Stimulated activated CD8-positive, alpha-beta memory T cell treated with anti-CD3 and anti-CD28 coated beads, Interleukin-15, amount 100 ng/mL, for 1 hour (primary cell): ENCODE results near the gene XCL1.
"Not testable (repeated sequence)": the region's sequence is repeated elsewhere in the genome, so short reads cannot be mapped to it uniquely, and the experiment has no call there.

Source experiments
- DNase-seq: peaks from one replicate; pipeline ENCODE4 v3.0.0-alpha.2; 2020; ENCODE audit warnings: low read depth

XCL1 gene, protein sequence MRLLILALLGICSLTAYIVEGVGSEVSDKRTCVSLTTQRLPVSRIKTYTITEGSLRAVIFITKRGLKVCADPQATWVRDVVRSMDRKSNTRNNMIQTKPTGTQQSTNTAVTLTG

DNA sequence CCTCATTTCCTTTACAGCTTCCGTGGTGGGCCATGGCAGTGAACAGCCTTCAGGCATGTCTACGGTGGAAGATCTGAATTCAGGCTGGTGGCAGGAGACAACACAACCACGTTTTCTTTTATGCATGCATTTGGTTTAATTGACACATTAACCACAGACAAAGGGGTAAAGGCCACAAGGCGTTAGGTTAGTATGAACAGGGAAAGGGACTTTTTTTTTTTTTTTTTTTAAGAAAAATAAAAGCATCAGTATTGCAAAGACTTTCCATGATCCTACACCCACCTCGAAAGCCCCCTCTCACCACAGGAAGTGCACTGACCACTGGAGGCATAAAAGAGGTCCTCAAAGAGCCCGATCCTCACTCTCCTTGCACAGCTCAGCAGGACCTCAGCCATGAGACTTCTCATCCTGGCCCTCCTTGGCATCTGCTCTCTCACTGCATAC lies at the start of gene XCL1:
XCL1 (plus strand) TSS at position 361 of the 444 bp plus-strand sequence; CDS start at position 394, 33 bp downstream.
- DNase-seq: not testable (repeated sequence)

DNA sequence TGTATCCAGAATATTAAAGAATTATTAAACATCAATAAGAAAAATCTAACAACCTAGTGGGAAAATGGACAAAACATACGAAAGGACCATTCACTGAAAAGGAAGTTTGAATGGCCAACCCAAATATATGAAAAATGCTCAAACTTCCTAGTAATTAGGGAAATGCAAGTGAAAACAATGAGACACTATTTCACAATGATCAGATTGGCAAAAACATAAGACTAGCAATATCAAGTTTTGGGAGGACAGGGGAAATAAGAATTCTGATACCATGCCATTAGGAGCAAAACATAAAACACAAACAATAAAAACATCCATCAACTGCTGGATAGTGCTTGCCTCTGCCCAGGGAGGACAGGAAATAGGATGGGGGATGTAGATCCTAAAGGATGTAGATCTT lies 46.9 kb upstream of the XCL1 start:
- no peak for DNase-seq

DNA sequence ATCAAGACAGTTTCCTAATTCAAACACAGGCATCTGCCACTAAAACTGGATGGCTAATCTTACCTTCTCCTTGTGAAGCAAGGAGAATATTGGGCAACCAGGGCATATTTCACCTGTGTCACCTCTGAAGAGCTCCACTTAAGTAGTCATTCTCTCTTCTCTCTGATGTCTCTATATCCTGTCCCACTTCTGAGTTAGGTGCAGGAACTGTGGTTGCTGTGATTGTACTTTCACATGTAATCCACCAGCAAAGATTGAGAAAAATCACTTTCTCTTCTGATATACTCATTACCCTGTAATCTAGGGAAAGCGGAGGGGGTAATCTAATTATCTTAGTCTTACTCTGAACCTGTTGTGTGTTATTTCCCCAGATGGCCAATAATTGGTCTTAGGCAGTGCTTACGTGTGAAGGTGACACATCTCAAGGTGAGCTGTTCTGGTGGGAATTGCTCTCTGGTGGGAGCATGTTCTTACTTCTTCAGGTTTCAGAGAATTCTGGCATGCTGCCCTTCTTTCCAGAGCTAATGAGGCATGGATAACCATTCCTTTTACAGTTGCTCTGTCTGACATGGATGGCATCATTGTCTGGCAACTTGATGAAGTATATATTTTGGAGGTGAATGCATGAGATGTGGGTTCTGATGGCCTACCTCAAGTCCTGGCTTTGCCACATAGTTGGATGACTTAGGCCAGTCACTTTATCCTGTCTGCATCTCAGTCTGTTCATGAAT lies 44.6 kb upstream of the XCL1 start:
- no peak for DNase-seq

DNA sequence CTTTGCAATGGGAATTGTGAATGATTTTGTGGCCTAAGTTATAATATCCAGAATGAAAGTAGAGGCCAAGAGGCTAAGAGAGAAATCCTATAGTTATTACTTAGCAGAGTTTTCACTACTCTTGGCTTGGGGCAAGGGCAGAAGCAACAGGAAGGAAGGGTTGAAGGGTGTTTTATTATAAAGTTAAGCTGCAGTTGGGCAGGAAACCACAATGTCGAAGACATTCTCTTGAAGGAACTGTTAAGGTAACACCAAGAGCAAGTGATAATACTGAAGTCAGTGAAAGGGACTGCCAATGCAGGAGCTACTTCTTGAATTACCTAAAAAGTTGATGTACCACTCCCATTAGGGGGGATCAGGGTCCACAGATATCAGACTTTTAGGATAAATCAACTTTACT lies 40.9 kb upstream of the XCL1 start:
- no peak for DNase-seq

DNA sequence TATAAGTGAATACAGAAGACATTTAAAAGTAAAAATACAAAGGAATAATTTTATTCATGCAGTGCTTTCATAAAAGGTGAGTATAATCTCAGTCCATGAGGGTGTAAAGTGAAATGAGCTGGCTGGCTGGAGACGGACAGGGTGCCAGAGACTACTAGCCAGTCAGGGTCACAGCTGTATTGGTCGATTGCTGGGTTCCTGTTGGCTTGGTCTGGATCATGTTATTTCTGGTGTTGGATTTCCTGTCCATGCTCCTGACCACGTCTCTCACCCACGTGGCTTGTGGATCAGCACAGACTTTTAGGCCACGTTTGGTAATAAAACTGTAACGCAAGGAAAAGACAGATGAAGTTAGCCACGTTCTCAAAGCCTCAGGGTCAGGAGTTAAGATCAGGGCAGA lies 35.6 kb upstream of the XCL1 start:
- DNase-seq: not testable (repeated sequence)

DNA sequence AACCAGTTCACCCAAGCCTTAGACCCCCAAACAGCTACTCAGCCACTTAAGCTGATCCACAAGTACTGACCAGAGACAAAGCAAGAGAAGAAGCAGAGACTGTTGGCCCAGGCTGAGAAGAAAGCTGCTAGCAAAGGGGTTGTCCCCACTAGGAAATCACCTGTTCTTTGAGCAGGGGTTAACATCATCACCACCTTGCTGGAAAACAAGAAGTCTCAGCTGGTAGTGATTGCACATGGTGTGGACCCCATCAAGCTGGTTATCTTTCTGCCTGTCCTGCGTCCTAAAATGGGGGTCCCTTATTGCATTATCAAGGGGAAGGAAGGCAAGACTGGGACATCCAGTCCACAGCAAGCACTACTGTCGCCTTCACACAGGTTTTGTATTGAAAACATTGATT lies 33.4 kb upstream of the XCL1 start:
- not testable (repeated sequence) for DNase-seq

DNA sequence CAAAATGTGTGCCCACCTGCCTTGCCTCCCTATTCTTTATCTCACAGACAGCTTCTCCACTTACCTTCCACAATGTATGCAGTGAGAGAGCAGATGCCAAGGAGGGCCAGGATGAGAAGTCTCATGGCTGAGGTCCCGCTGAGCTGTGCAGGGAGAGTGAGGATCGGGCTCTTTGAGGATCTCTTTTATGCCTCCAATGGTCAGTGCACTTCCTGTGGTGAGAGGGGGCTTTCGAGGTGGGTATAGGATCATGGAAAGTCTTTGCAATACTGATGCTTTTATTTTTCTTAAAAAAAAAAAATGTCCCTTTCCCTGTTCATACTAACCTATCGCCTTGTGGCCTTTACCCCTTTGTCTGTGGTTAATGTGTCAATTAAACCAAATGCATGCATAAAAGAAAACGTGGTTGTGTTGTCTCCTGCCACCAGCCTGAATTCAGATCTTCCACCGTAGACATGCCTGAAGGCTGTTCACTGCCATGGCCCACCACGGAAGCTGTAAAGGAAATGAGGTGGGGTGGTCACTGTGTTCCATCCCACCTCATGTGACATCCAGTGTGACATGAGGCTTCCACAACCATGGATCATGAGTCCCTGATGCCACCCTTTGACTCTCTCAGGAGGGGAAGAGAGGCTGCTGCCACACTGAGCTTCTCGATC lies 32.4 kb upstream of the XCL1 start, which contains the start of gene XCL2:
XCL2 (minus strand) TSS at position 158 of the 659 bp plus-strand sequence; CDS start at position 125, 33 bp downstream.
- DNase-seq: not testable (repeated sequence)

DNA sequence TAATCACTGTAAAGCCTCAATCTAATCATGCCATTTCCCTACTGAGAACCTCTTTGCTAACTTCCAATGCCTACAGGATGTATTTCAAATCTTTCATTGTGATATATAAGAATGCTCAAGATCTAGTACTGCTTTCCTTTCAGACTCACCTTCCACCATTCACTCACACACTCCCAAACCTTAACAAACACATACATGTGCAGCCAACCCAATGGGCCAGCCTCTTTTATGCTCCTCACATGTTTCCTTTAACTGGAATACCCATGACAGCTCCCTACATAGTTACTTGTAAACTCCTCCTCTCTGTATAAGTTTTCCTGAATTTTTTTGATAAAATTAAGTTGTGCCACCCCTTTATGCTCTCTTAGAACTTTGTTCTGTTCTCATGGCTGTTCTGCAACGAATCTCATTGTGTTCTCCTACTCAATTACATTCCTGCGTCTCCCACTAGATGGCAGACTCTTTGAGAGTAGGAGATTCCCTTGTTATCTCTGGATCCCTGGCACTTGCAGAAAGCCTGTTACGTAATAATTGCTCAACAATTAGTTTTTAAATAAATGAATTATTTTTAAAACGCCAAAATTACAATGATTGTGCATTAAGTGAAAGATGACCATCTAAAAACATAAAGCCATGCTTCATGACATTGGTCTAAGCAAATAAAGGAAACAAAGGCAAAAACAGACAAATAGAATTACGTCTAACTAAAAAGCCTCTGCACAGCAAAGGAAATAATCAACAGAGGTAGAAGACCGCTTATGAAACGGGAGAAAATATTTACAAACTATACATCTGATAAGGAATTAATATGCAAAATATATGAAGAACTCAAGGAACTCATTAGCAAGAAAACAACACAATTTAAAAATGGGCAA lies 30.5 kb upstream of the XCL1 start:
- DNase-seq: not testable (repeated sequence)

DNA sequence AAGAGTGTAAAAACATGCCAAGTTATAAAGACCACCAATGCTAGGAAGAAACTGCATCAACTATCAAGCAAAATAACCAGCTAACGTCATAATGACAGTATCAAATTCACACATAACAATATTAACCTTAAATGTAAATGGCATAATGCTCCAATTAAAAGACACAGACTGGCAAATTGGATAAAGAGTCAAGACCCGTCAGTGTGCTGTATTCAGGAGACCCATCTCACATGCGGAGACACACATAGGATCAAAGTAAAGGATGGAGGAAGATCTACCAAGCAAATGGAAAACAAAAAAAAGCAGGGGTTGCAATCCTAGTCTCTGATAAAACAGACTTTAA lies 29.9 kb upstream of the XCL1 start:
- not testable (repeated sequence) for DNase-seq

DNA sequence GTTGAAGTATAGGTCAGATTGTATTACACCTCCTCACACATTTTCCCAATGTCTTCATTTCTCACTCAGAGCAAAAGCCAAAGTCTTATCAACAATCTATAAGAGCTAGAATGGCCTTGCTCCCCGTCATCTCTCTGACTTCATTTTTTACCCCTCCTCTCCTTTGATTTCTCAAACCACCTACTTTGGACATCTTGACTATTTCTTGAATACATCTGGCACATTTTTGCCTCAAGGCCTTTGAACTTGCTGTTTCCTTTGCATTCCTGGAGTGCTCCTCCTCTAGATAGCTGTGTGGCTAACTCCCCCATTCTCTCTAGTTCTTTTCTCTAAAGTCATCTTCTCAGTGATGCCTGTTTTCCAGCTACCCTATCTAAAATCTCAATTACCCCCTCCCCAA lies 25.4 kb upstream of the XCL1 start:
- DNase-seq: no peak

DNA sequence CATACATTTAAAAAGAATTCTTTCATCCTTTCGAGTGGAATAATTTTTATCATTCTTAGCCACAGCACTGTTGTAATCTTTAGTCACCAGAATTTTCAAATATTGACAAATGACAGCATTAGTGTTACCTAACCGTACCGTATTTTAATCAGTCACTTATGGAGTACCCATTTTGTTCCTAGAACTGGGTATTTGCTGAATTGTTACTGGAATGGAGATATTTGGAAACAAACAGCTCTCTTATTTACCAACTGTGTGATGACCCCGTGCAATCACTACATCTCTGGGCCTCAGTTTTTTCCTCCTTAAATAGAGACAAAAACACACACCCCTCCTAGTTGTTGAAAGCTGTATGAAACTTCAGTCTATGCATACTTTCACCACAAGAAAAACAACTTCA lies 24.7 kb upstream of the XCL1 start:
- DNase-seq: no peak

DNA sequence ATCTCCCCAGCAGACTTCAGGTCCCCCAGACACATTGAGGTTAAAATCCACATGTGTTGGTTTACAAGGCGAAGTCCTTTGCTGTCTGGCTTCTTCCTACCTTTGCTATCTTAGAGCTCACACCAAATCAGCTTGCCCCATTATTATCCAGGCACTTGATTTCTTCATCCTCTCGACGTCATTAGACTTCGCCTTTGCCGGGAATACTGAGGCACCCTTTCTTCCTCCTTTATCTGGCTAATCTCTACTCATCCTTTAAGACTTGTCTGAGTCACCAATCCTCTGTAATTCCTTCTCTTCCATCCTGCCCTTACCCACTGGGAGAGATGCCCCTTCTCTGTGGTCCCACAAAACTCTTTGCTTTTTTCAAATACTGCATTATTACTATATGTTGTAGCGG lies 23.4 kb upstream of the XCL1 start:
- no peak for DNase-seq

DNA sequence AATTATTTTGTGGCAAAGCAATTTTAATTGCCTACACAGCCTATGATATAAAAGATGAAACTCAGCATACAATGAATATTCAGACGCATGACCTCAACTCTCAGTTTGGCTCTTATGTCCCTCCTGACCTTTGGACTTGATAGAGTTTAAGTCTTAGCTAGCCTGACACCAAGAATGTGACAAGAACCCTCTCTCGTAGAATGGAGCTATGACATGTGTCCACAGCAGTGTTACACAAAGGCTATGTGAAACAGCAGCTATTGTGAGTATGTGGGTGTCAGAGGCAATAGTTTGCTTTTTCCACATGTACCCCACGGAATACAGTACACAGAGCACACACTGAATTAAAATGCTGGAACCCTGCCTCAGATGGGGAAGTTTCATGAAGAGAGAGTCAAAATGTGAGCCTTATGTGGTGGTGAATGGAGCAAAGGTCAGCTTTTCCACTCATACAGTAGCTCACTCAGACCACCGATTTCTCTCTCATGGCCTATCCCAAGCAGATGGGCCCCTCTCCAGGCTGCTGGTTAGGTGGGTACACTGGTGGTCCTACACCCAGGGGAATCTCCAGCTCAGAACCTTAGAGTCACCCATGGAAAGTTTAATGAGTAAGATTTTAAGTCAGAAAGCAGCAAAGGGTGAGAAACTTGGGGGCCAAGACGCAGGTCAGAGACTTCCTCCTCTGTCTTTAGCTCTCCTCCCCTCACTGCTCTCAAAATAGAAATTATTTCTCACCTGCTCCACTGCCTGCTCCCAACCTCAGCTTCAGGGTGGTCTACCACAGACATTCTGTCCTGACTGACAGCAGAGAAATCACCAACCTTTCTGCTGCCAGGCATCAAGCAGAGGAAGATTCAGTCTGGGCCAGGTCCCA lies 22.5 kb upstream of the XCL1 start:
- DNase-seq: no peak

DNA sequence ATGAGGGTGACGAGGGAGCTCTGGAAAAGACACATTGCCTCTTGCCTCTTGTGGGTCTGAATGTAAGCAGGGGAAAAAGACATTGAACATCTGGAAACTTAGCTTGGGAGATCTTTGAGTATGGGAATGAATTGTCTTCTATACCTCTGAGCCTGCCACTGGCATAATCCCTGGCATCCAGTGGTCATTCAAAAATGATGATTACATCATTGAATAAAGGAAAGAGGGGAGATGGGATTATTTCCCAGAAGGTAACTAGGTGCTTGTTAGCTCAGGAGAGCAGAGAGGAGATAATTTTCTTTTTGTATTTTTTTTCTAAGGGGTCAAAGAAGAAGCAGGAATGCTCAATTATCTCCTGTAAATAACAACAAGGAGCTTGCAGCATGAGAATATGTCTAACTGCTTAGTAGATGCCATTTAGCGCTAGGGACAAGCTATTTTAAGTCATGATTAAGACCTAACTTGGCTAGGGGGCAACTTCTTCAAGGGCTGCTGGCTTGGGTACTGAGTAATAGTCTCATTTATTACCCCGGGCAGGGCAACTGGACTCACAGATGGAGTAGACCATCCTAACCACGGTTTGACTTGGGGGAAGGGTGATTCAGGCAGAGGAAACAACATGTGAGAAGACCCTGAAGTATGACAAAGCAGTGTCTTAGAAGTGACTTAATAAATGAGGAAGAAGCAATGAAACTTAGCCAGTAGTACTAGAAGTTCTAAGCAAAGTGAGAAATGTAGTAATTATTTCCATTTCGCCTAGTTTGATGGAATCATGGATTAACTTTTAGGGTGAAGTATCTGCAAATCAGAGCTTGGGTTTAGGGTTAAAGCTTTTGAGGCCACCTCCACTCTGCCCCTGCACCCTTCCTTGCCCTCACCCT lies 21.6 kb upstream of the XCL1 start:
- DNase-seq: no peak

DNA sequence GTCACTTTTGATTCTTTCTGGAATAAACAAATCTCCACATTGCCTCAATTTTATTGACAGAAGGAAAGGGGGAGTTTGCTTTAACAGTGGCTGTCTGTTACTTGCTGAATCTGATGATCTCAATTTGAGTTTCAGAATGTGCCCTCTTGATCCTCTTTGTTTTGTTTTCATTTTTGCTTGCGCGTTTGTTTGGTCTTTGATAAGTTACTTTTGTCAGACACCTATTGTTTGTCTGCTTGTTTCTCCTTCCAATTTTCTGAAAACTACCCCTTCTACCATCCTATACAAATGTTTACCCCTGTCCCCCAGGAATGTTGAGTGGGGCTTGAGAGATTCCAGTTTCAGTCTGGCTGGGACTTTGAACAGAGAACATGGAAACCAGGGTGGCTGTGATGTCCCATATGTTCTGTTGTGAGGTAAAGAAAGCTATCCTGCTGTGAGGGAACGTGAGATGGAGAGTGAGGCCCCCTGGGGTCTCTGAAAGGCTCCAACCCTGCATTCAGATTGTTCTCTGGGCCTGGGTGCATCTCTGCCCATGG lies 20.8 kb upstream of the XCL1 start:
- no peak for DNase-seq

DNA sequence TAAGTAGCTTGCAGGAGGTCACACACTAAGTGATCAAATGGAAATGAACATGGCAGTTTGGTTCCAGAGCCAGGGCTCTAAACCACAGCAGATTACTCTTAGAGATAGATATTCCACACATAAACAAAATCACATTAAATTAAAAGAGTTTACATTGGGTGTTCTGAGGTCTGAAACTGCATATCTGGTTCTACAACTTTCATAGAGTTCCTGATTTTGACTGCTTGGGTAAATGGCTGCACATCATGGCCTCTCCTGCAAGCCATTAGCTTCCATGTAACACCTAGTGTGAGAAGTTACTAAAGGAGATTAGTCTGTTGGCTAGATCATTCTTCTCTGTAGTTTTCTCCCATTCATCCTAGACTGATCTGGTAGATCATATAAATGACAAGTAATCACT lies 19.8 kb upstream of the XCL1 start:
- no peak for DNase-seq

DNA sequence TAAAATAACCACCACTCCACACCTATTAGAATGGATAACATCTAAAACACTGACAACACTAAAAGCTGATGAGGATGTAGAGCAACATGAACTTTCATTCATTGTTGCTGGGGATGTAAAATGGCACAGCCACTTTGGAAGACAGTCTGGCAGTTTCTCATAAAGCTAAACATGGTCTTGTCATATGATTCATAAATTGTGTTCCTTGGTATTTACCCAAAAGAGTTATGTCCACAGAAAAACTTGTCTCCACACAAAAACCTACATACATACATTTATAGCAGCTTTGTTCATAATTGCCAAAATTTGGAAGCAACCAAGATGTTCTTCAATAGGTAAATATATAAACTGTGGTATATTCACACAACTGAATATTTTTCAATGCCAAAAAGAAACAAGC lies 16.0 kb upstream of the XCL1 start:
- no peak for DNase-seq

DNA sequence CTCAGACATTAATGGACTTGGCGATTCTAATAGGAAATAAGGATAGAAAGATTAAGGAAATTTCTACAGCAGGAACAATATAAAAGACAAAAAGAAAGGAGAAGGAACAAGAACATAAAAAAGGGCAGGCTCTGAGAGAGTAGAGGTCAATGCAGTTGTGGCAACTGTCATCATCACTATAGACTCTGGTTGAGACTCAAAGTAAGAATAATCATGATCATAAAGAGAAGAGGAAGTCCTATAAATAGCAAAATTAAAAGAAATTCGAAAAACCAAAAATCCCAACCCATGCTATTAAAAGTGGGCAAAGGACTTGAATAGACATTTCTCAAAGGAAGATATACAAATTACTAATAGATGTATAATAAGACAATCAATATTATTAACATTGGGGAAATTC lies 14.4 kb upstream of the XCL1 start:
- no peak for DNase-seq

DNA sequence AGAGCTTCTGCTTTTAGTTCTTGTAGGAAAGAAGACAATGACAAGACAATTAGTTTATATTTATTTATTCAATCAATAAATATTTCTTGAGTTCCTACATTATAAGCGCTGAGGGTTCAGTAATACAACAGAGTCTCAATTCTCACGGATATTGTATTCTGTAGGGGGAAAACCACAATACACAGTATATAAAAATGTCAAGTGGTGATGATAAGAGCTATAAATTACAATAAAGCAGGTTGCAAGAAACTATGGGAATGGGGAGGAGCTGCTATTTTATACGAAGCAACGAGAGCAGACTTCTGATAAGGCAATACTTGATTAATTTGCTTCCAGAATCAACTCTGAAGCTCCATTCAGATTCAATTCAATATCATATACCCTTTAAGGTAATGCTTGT lies 10.6 kb upstream of the XCL1 start:
- no peak for DNase-seq

DNA sequence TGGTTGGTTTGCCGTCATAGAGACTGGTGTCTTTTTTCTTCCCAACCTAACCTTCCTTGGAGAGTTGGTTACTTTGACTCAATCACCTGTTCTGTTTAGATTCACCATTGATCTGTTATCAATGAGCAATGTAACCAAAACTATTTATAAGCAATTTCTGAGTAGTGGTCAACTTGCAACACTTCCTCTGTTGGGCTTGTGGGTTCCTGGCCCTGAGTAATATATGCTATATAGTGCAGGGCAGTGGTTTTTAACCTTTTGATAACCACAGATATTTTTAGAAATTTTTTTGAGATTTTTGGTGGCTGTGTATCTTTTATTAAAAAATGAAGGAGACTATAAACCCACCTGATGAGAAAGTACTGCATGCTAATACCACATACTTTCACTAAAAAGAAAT lies 9.4 kb upstream of the XCL1 start:
- DNase-seq: no peak
